Measurements from ENCODE around the gene PAK3.

DNA sequence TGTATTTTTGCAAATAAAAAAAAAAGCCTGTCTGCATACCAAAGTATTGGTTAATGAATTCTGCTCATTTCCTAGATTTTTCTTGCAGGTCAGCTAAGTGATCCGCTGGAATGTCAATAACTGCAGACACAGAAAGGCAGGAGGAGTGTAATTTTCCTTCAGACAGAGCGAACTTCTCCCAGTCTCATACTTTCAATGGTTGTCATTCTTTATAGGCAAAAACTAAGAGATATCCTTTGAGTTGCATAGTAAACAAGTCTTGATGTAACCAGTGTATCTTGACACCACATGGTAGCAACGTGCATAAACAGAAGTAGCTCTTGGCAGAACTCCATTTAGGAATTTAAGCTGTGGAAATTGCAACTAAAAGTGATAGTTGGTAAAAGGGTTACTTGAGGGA is 166.1 kb downstream of the PAK3 start:
- TF ChIP-seq EP300 (IDR thresholded peaks at IDR 0.05) (no peak), POLR2A (IDR thresholded peaks at IDR 0.05; ENCODE audit: low read depth) (no peak), POLR2AphosphoS5 (IDR thresholded peaks at IDR 0.05) (no peak)
- TF ChIP-seq, protein P1, sequence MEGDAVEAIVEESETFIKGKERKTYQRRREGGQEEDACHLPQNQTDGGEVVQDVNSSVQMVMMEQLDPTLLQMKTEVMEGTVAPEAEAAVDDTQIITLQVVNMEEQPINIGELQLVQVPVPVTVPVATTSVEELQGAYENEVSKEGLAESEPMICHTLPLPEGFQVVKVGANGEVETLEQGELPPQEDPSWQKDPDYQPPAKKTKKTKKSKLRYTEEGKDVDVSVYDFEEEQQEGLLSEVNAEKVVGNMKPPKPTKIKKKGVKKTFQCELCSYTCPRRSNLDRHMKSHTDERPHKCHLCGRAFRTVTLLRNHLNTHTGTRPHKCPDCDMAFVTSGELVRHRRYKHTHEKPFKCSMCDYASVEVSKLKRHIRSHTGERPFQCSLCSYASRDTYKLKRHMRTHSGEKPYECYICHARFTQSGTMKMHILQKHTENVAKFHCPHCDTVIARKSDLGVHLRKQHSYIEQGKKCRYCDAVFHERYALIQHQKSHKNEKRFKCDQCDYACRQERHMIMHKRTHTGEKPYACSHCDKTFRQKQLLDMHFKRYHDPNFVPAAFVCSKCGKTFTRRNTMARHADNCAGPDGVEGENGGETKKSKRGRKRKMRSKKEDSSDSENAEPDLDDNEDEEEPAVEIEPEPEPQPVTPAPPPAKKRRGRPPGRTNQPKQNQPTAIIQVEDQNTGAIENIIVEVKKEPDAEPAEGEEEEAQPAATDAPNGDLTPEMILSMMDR (IDR thresholded peaks at IDR 0.05), result no peak

Measured in esophagus muscularis mucosa (tissue), 4 donors.